Cerebellar cortex (tissue), 1 donor: Measurements from ENCODE around the gene SLC9C2.
"Not testable (repeated sequence)": the region's sequence is repeated elsewhere in the genome, so short reads cannot be mapped to it uniquely, and the experiment has no call there.

Experiments
- DNase-seq: peaks from one replicate; pipeline ENCODE4 v3.0.0-alpha.2; 2015; ENCODE audit warnings: low spot score

SLC9C2 gene

GRCh38 chr1:173481195-173481772 lies 121.6 kb downstream of the SLC9C2 start:
- DNase-seq: no peak

GRCh38 chr1:173479649-173480048 lies 123.2 kb downstream of the SLC9C2 start:
- DNase-seq: no peak

GRCh38 chr1:173478094-173478674 lies 124.7 kb downstream of the SLC9C2 start:
- DNase-seq: peak; percentile 56

GRCh38 chr1:173477286-173478093 lies 125.4 kb downstream of the SLC9C2 start, which contains the start of gene PRDX6:
PRDX6 (plus strand) TSS chr1:173477335; CDS start chr1:173477398, 63 bp downstream.
- peak; percentile 48 for DNase-seq

- peak; percentile 94 for DNase-seq
Measured at GRCh38 chr1:173476665-173477285, 126.1 kb downstream of the SLC9C2 start.

DNA sequence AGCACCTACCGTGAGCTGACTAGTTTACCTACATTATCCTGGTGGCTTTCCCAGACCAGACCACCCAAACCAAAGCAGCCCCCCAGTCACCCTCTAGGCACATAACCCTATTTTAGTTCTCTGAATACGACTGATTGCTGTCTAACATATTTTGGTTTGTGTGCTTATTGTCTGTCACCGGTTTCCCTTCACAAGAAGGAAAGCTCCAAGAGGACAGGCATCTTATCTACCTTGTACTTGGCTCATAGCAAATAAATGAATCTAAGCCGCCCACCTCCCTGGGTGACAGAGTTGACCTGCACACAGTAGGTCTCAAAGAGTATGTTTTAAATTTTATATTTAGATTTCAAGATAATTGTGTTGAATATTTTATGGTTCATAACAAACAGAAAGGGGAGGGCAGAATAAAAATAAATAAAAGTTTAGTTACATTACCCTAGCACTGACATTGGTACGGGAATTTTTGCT lies 126.6 kb downstream of the SLC9C2 start:
- no peak for DNase-seq

DNA sequence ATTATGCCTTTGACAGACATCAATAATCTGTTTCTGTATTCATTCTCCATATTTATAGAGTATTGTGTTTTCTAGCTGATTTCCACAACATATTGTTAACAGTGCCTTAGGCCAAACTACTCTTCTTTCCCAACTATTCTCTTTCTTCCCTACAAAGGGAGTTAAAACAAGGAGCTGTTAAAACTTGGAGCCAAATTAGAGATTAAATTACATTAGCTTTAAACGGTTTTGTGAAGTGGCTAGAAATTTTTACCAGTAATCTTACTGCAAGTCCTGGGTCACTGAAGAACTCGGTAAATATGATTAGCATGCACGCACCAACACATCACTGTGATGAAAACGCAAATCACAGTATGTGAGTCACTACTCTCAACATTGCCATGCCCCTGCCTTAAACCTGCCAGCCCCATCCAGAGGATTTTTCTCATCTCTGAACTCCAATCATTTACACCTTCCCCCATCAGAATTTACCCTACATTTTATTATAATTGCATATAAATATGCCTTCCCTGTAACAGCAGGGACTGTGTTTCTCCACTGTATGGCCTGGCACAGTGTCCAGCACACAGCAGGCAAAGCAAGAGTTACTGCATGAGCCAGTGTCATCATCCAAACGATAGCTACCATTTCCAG lies 127.2 kb downstream of the SLC9C2 start:
- peak; percentile 77 for DNase-seq

DNA sequence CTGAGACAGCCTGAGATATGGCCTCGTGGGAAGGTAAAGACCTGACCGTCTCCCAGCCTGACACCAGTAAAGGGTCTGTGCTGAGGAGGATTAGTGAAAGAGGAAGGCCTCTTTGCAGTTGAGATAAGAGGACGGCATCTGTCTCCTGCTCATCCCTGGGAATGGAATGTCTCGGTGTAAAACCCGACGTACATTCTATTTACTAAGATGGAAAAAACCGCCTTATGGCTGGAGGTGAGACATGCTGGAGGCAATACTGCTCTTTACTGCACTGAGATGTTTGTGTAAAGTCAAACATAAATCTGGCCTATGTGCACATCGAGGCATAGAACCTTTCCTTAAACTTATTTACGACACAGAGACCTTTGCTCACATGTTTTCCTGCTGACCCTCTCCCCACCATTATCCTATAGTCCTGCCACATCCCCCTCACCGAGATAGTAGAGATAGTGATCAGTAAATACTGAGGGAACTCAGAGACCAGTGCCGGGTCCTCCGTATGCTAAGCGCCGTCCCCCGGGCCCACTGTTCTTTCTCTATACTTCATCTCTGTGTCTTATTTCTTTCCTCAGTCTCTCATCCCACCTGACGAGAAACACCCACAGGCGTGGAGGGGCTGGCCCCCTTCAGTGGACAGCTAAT lies 128.0 kb downstream of the SLC9C2 start:
- not testable (repeated sequence) for DNase-seq

DNA sequence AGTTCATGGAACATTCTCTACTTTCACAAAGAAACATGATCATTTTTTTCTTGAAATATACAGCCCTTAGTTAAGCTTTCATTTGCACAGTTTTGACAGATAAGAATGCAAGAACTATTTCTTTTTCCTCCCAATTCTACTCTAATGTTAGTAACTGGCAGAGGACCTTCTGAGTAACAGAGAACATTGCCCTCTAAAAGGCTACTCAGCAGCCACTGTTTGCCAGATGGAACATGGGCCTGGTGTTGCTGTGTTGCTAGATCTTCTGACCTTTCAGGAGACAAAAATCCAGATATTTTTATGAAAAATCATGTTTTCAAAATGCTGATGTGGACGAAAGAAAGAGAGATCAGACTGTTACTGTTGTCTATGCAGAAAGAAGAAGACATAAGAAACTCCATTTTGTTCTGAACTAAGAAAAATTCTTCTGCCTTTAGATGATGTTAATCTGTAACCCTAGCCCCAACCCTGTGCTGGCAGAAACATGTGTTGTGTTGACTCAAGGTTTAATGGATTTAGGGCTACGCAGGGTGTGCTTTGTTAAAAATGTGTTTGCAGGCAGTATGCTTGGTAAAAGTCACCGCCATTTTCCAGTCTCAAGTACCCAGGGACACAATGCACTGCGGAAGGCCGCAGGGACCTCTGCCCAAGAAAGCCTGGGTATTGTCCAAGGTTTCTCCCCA lies 128.6 kb downstream of the SLC9C2 start:
- DNase-seq: peak; percentile 19

DNA sequence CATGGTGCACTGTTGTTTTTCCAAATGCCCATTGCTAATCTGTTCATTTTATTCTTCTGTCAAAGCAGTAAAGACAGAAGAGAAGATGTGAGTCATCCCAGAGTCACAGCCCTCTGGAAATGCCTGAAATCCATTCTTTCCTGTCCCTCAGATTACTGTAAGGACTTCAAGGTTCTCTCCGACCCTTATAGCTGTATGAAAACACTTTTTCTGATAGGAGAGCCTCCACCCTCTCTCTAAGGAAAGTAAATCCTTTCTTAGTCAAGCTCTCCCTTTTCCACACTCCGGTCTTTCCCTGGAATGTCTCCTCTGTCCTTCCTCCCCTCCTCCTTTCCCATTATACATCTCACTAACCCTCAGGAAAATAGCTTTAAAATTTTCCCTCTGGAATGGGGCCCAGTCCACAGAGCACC lies 129.3 kb downstream of the SLC9C2 start:
- no peak for DNase-seq

- DNase-seq: no peak
Measured at GRCh38 chr1:173470608-173471007, 132.3 kb downstream of the SLC9C2 start.

- DNase-seq: no peak
Measured at GRCh38 chr1:173469656-173470055, 133.2 kb downstream of the SLC9C2 start.

- no peak for DNase-seq
Measured at GRCh38 chr1:173467426-173467825, 135.4 kb downstream of the SLC9C2 start.

DNA sequence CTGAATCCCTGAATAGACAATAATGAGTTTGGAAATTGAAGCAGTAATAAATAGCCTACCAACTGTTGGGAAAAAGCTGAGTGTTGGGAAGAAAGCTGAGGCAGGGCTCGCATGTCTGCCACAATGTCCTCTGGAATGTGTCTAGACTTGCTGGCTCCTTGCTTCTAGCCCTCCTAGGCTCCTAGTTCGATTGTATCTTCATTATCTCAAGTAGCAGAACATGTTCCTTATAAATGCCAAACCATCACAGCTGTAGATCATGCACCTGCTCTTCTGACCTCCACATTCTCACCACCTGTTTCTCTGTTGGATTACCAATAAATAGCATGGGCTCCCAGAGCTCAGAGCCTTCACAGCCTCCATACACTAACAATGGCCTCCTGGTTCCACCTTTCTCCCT lies 138.7 kb downstream of the SLC9C2 start:
- not testable (repeated sequence) for DNase-seq

DNA sequence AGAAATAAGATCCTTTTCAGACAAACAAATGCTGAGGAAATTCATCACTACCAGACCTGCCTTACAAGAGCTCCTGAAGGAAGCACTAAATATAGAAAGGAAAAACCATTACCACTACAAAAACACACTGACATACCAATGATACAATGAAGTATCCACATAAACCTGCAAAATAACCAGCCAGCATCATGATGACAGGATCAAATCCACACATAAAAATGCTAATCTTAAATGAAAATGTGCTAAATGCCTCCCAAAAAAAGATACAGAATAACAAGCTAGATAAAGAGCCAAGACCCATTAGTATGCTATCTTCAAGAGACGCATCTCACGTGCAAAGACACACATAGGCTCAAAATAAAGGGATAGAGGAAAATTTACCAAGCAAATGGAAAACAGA lies 140.2 kb downstream of the SLC9C2 start:
- DNase-seq: not testable (repeated sequence)

- DNase-seq: no peak
Measured at GRCh38 chr1:173459885-173460284, 143.0 kb downstream of the SLC9C2 start.

DNA sequence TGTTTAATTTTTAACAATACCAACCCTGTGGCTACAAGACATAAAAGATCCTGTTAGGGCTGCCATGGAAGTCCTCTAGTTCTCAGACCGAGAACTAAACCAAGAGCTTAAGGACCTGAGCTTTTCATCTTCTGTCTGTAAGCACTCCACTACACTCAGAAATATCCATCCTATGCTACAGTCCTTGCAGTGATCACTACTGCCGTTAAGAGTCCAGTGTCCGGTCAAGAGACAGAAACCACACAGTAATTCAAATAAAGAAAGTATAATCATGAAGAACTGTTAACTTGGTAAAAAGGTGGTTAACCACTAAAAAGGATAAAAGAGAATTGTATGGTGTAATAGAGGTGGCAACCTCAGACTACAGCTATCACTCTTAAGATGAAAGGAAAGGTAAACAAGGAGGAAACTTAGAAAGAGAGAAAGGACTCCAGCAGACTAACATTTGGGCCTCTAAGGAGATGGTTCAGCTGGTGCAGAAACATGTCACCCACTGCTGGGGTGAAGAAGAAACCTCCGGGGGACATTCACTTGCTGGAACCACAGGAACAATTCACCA lies 147.8 kb downstream of the SLC9C2 start:
- no peak for DNase-seq

- DNase-seq: no peak
Measured at GRCh38 chr1:173453982-173454381, 148.9 kb downstream of the SLC9C2 start.

DNA sequence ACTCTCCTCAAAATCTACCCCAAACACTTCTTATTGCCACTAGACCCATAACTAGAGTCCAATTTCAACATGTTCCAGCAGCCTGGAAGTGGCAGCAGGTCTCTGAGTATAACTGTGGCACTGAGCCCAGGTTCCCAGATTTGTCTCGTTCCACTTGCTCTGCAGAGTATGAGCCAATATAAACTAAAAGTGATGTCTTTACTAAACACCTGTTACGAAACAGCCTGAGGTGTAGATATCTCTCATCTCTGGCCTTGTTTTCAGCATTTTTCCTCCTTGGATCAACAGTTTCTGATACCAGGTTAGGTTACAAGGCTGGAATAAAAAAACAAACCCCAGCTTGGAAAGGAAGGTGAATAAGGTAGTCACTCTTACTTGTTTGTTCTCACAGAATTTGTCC lies 150.9 kb downstream of the SLC9C2 start:
- peak; percentile 97 for DNase-seq
